K562 (cell line): ENCODE data around the gene HECA. TPM values are rescaled to one million over a fixed set of nuclear protein-coding genes. Genes with fewer than 3 reads are reported as not detected.
A peak's percentile ranks its signal among the peaks of the same experiment; 100 is the strongest.

Experiments used
- ATAC-seq: fragments of 200-7000 bp; cut with Tn5 transposase; 3 replicates; pipeline ENCODE4 v1.9.1; 2020; ENCODE audit warnings: moderate library complexity
- BruUV-seq: library from RNA; stranded (reverse); fragments of 400-500 nt; replicated peaks from 2 replicates; lab custom pipeline; 2021; lab: Mats Ljungman, UMichigan
- CTCF ChIA-PET: fragments of 300-600 bp; formaldehyde crosslinking; extraction: SDS; loops from one replicate; lab custom pipeline; 2021; ENCODE audit warnings: low intra/inter-chr PET ratio; lab: Yijun Ruan, JAX
- POLR2A ChIA-PET: fragments of 300-600, 350-650 bp; sonication (Branson Sonifier 250); formaldehyde crosslinking; extraction: SDS; loops from one replicate; lab custom pipeline; 2021; ENCODE audit warnings: antibody characterized with exemption, inconsistent platforms; lab: Yijun Ruan, JAX
- DNase-seq, 4 experiments: peaks; one replicate each; pipeline versions ENCODE4 v3.0.0 to v3.0.0-alpha.2; 2011 to 2018; ENCODE audit warnings: low spot score in 3 of 4, mixed read lengths in 3 of 4; ENCODE audit errors: extremely low read depth in 1 of 4
- FAIRE-seq: peaks from 2 replicates; lab custom pipeline; 2011; peaks lifted over from hg19 to GRCh38; lab: Jason Lieb, UNC
- H2AFZ ChIP-seq: 2 replicates; pipeline ENCODE4 v1.6.0; 2011; ENCODE audit warnings: low read depth, low read length, control low read depth, inconsistent platforms
- H3K27ac ChIP-seq: fragments of 200-600 bp; 3 replicates; pipeline ENCODE4 v1.8.0; 2011; ENCODE audit warnings: low read depth, mild to moderate bottlenecking, control low read depth, inconsistent platforms, low read length, moderate library complexity, mixed read lengths; ENCODE audit errors: extremely low read depth
- H3K27me3 ChIP-seq, 2 experiments: fragments of 300-600 bp in 1 of 2; 2 replicates in 1 of 2; 3 replicates in 1 of 2; pipeline versions ENCODE4 v1.6.0 to v1.8.0; 2011; ENCODE audit warnings: inconsistent platforms in 2 of 2, low read length in 2 of 2, mild to moderate bottlenecking in 1 of 2, mixed read lengths in 1 of 2, moderate library complexity in 1 of 2; ENCODE audit not compliant: control insufficient read depth in 2 of 2, insufficient read depth in 2 of 2
- H3K36me3 ChIP-seq: fragments of 300-600 bp; 3 replicates; pipeline ENCODE4 v1.8.0; 2011; ENCODE audit warnings: mild to moderate bottlenecking, low read length, inconsistent platforms; ENCODE audit not compliant: control insufficient read depth, insufficient read depth
- H3K4me1 ChIP-seq, 2 experiments: fragments of 200-600 bp in 1 of 2; replicated peaks in 1 of 2; 2 replicates in 1 of 2; 3 replicates in 1 of 2; pipeline versions ENCODE4 v1.5.1 to v1.8.0; 2011; ENCODE audit warnings: inconsistent platforms in 2 of 2, low read length in 2 of 2, mild to moderate bottlenecking in 1 of 2, mixed read lengths in 1 of 2, moderate library complexity in 1 of 2; ENCODE audit not compliant: control insufficient read depth in 2 of 2, insufficient read depth in 2 of 2
- H3K4me2 ChIP-seq: 2 replicates; pipeline ENCODE4 v1.6.1; 2011; ENCODE audit warnings: low read length, control low read depth, inconsistent platforms, mixed read lengths; ENCODE audit not compliant: insufficient read depth
- H3K4me3 ChIP-seq: fragments of 200-600 bp; sonication (generic), shearing (Covaris generic); 2 replicates; pipeline ENCODE4 v1.5.1; 2016; ENCODE audit warnings: control low read depth, inconsistent platforms
- H3K79me2 ChIP-seq: fragments of 200-600 bp; 3 replicates; pipeline ENCODE4 v1.8.0; 2011; ENCODE audit warnings: low read length, inconsistent platforms; ENCODE audit not compliant: control insufficient read depth, insufficient read depth
- H3K9ac ChIP-seq, 2 experiments: 2 replicates each; pipeline versions ENCODE4 v1.6.0 to v1.6.1; 2011; ENCODE audit warnings: low read depth in 2 of 2, low read length in 2 of 2, control low read depth in 1 of 2, inconsistent platforms in 1 of 2, mild to moderate bottlenecking in 1 of 2, mixed read lengths in 1 of 2; ENCODE audit not compliant: insufficient read depth in 1 of 2
- H3K9me1 ChIP-seq: one replicate; pipeline ENCODE4 v1.6.0; 2011; ENCODE audit warnings: inconsistent platforms, mild to moderate bottlenecking, low read length, moderate library complexity; ENCODE audit not compliant: control insufficient read depth, insufficient read depth
- H3K9me3 ChIP-seq: replicated peaks from 2 replicates; pipeline ENCODE4 v1.5.1; 2011; ENCODE audit warnings: low read depth, low read length, inconsistent platforms; ENCODE audit not compliant: control insufficient read depth, insufficient read depth
- H4K20me1 ChIP-seq: replicated peaks from 2 replicates; pipeline ENCODE4 v1.6.1; 2011; ENCODE audit warnings: low read length, inconsistent platforms, mixed read lengths; ENCODE audit not compliant: control insufficient read depth, insufficient read depth
- E2F5 ChIP-seq: sonication (generic); formaldehyde crosslinking; IDR thresholded peaks from 2 replicates; pipeline ENCODE4 v1.8.0; 2022; ENCODE audit warnings: mild to moderate bottlenecking, missing genetic modification reagents
- ELF1 ChIP-seq: fragments of 200-800 bp; sonication (Bioruptor generic); IDR thresholded peaks from 2 replicates; pipeline ENCODE4 v1.6.1; 2016; ENCODE audit warnings: missing genetic modification characterization, missing compliant biosample characterization
- ELF2 ChIP-seq: fragments of 250-450 bp; sonication (Bioruptor Pico); IDR thresholded peaks from 2 replicates; pipeline ENCODE4 v1.5.0; 2021; ENCODE audit warnings: mild to moderate bottlenecking
- GABPA ChIP-seq: fragments of 200-800 bp; sonication (Bioruptor generic); conservative IDR thresholded peaks from 2 replicates; pipeline ENCODE4 v1.6.1; 2016; ENCODE audit warnings: low read depth, missing genetic modification characterization, missing compliant biosample characterization
- HMBOX1 ChIP-seq: sonication (generic); IDR thresholded peaks from 2 replicates; pipeline ENCODE4 v1.6.1; 2016
- SPI1 ChIP-seq: IDR thresholded peaks from 2 replicates; pipeline ENCODE4 v1.6.1; 2011; ENCODE audit warnings: low read depth, low read length, control low read depth, borderline replicate concordance
- ZBTB11 ChIP-seq, 3 experiments: fragments of 200-800 bp in 1 of 3; fragments of 250-450 bp in 1 of 3; fragments of 450-650 bp in 1 of 3; sonication (Bioruptor Pico) in 1 of 3; sonication (Bioruptor generic) in 1 of 3; formaldehyde crosslinking in 1 of 3; IDR thresholded peaks; 2 replicates each; pipeline versions ENCODE4 v1.6.1 to v1.8.0; 2016 to 2022; ENCODE audit warnings: mild to moderate bottlenecking in 2 of 3, missing genetic modification characterization in 2 of 3, missing compliant biosample characterization in 1 of 3, moderate library complexity in 1 of 3
- WGBS: fragments of 100-300 bp; shearing (Covaris generic); methylation state at CpG from one replicate; pipeline ENCODE4 v1.1.6; 2016; ENCODE audit warnings: low coverage, mixed read lengths; ENCODE audit not compliant: insufficient coverage; ENCODE audit errors: missing lambda C conversion rate; 5-methylcytosine and 5-hydroxymethylcytosine counted together
- in situ Hi-C: fragments of 300-500 bp; cut with MboI; formaldehyde crosslinking; loops from 4 replicates; pipeline ENCODE4 v1.15.0; 2018; ENCODE audit warnings: inconsistent platforms, mixed read lengths
- intact Hi-C: fragments of 100-400 bp; cut with micrococcal nuclease; formaldehyde crosslinking; loops from 2 replicates; pipeline ENCODE4 v1.14.2; 2022
- polyA plus RNA-seq, 8 experiments: library from polyadenylated mRNA; depleted of rRNA in 4 of 8; stranded (reverse) in 5 of 8; unstranded in 3 of 8; fragments of >200 nt; fragmentation: Nextera tagmentation in 2 of 8; fragmentation: Illumina TruSeq in 1 of 8; extraction: Ambion mirVana in 2 of 8; extraction: Trizol in 1 of 8; gene quantifications; 2 replicates each; pipeline versions ENCODE4 v1.2.1 to v1.2.3, GENCODE V29; 2011 to 2014; ENCODE audit warnings: inconsistent platforms in 1 of 8, missing spikeins in 1 of 8
- total RNA-seq, 7 experiments: library from RNA; depleted of rRNA in 6 of 7; stranded (reverse); fragments of >200 nt in 6 of 7; fragmentation: Illumina TruSeq in 2 of 7; extraction: Trizol in 2 of 7; gene quantifications; 2 replicates each; pipeline versions ENCODE4 v1.2.1 to v1.2.3, GENCODE V29; 2011 to 2021; ENCODE audit warnings: low replicate concordance in 1 of 7

Gene HECA
- total and polyA plus RNA-seq, 9 of the 15 experiments (the other 6 are each of a cell fraction or from before 2014, with no cell fraction given) = 0.31 to 2.3 (median 1.1) TPM

- no peak for TF ChIP-seq ZBTB11 (CRISPR knock-in tag; IDR thresholded peaks at IDR 0.05)
- TF ChIP-seq, all 486 proteins: peak for 0
Measured at GRCh38 chr6:139146317-139146726, 11.4 kb downstream of the HECA start (continued).

GRCh38 chr6:139147628-139148027 is 12.7 kb downstream of the HECA start:
- no peaks in the 10 kb centered on the region for H3K36me3 ChIP-seq
- no peak overlapping the region for H2AFZ ChIP-seq
- H3K9me1 ChIP-seq = no peaks in the 10 kb centered on the region
- H3K9ac ChIP-seq = no peak overlapping the region
- TF ChIP-seq E2F5 (CRISPR knock-in tag) (no peak), HMBOX1 (peak; percentile 26; the same call in 1 of the 2 replicates), GABPA (tag) (peak; percentile 40; the same call in 1 of the 2 replicates), ELF1 (0 out of 2 replicates have a peak, but pooled peaks have one; percentile 29), SPI1 (peak; percentile 43; the same call in 1 of the 2 replicates), ELF2 (CRISPR knock-in tag) (0 out of 2 replicates have a peak, but pooled peaks have one; percentile 16)
- TF ChIP-seq, all 486 proteins: peak for 5
- Histone ChIP-seq H4K20me1 (peaks cover 5% of the 10 kb centered on the region; the same call in 1 of the 2 replicates), H3K9me3 (no peaks in the 10 kb centered on the region), H3K27ac (no peak overlapping the region), H3K27me3 (peaks cover 18 to 29% of the 10 kb centered on the region in 2 experiments; a peak in 4 of 5 replicates), H3K79me2 (no peaks in the 10 kb centered on the region), H3K4me3 (no peak overlapping the region), H3K4me2 (no peak overlapping the region), H3K4me1 (no peaks in the 10 kb centered on the region)
- BruUV-seq = no TSS peak
- WGBS = 2% methylated on average over 4 of the region's 4 CpGs
- DNase-seq (no peak), ATAC-seq (no peak), FAIRE-seq (no peak)
- ChIA-PET POLR2A (no interaction called here), CTCF (no interaction called here)
- intact Hi-C loops (no loop called here), in situ Hi-C loops (no loop called here)
